Esophagus muscularis mucosa (tissue), 3 donors: Measurements from ENCODE around the gene DCDC2C.

Experiments
- CTCF ChIP-seq, 3 experiments: fragments of 200-600 bp in 2 of 3; fragments of 450-650 bp in 1 of 3; sonication (generic) in 2 of 3; IDR thresholded peaks; one replicate each; pipeline ENCODE4 v1.5.1; 2017 to 2019; ENCODE audit warnings: antibody characterized with exemption in 3 of 3, mild to moderate bottlenecking in 2 of 3, moderate library complexity in 1 of 3
- POLR2A ChIP-seq: fragments of 450-650 bp; IDR thresholded peaks from one replicate; pipeline ENCODE4 v1.6.1; 2017; ENCODE audit warnings: antibody characterized with exemption, moderate library complexity, mild to moderate bottlenecking, low read depth

- no peak for TF ChIP-seq CTCF (IDR thresholded peaks at IDR 0.05)
- no peak for TF ChIP-seq POLR2A
Observed at GRCh38 chr2:3739313-3739712, 35.9 kb downstream of the DCDC2C start.
